Left lung (tissue), 14 donors: ENCODE data around the gene ZNF416. TPM values are rescaled to one million over a fixed set of nuclear protein-coding genes. Genes with fewer than 3 reads are reported as not detected.
A peak's percentile ranks its signal among the peaks of the same experiment; 100 is the strongest.

ENCODE experiments used
- ATAC-seq: fragments of 200-7000 bp; cut with Tn5 transposase; one replicate; pipeline ENCODE4 v1.9.1; 2020; ENCODE audit warnings: moderate library complexity
- DNase-seq, 4 donors: peaks; one replicate each; pipeline ENCODE4 v3.0.0-alpha.2; 2013 to 2020
- H3K27ac ChIP-seq, 2 donors: fragments of 200-600 bp; sonication (generic) in 1 of 2; one replicate each; pipeline versions ENCODE4 v1.5.0 to v1.8.0; 2020 to 2021
- H3K27me3 ChIP-seq, 2 donors: fragments of 200-600 bp; sonication (generic) in 1 of 2; one replicate each; pipeline versions ENCODE4 v1.5.0 to v1.8.0; 2020 to 2021
- H3K36me3 ChIP-seq, 2 donors: fragments of 200-600 bp; sonication (generic) in 1 of 2; one replicate each; pipeline versions ENCODE4 v1.5.0 to v1.8.0; 2020 to 2021
- H3K4me1 ChIP-seq, 2 donors: fragments of 200-600 bp; one replicate each; pipeline ENCODE4 v1.8.0; 2021
- H3K4me3 ChIP-seq, 2 donors: fragments of 200-600 bp; sonication (generic) in 1 of 2; one replicate each; pipeline versions ENCODE4 v1.5.0 to v1.8.0; 2020 to 2021; ENCODE audit warnings: mild to moderate bottlenecking in 1 of 2
- H3K9me3 ChIP-seq, 2 donors: fragments of 200-600 bp; sonication (generic) in 1 of 2; one replicate each; pipeline versions ENCODE4 v1.5.0 to v1.8.0; 2020 to 2021
- CTCF ChIP-seq, 2 donors: fragments of 200-600 bp; sonication (generic) in 1 of 2; IDR thresholded peaks; one replicate each; pipeline versions ENCODE4 v1.5.0 to v1.8.0; 2021; ENCODE audit warnings: antibody characterized with exemption in 2 of 2
- intact Hi-C, 2 donors: fragments of 100-400 bp; cut with DNase I; formaldehyde crosslinking; loops; one replicate each; pipeline versions ENCODE4 v1.11.2 to v1.14.2; 2022
- long read RNA-seq, 12 donors: library from polyadenylated mRNA in 2 of 12; unstranded in 2 of 12; transcript quantifications; one replicate each; pipeline ENCODE4 v2.0.0 and lab custom pipeline, GENCODE V29; 2019 to 2026
- polyA plus RNA-seq, 6 donors: library from polyadenylated mRNA; unstranded; fragments of 120-200 nt; gene quantifications; one replicate each; pipeline ENCODE4 v1.2.1, GENCODE V29; 2013; ENCODE audit not compliant: insufficient read length in 6 of 6
- total RNA-seq, 2 donors: library from RNA; stranded (reverse); fragmentation: NEBNext Ultra II Directional; extraction: Animal tissue kit (Norgen Biotek cat#: 25700); gene quantifications; one replicate each; pipeline ENCODE4 v1.2.1, GENCODE V29; 2021
- donor health status: DM: no; HTN: yes; CAD: no.
- donor health status: DM: no; HTN: no; CAD: no.

Gene ZNF416
- total RNA-seq (1 to 10 TPM; 4.5 TPM), polyA plus RNA-seq (1 to 10 TPM; 7.3 to 9.4 (median 7.7) TPM)
- long read RNA-seq, donor 1, partial matches to known transcripts: 8 of 9 reads
- long read RNA-seq, donor 1, other reads (novel, unspliced or antisense): 0 of 9 reads
- long read RNA-seq, donor 2, partial matches to known transcripts: 0 of 2 reads
- long read RNA-seq, donor 2, other reads (novel, unspliced or antisense): 0 of 2 reads
- long read RNA-seq, donor 3, partial matches to known transcripts: 0 of 2 reads
- long read RNA-seq, donor 3, other reads (novel, unspliced or antisense): 0 of 2 reads
- long read RNA-seq, donor 4: 0 reads
- long read RNA-seq, donor 5, partial matches to known transcripts: 0 of 2 reads
- long read RNA-seq, donor 5, other reads (novel, unspliced or antisense): 0 of 2 reads
- long read RNA-seq, donor 6, partial matches to known transcripts: 0 of 1 reads
- long read RNA-seq, donor 6, other reads (novel, unspliced or antisense): 0 of 1 reads
- long read RNA-seq, donor 7, partial matches to known transcripts: 0 of 2 reads
- long read RNA-seq, donor 7, other reads (novel, unspliced or antisense): 0 of 2 reads
- long read RNA-seq, donor 8, partial matches to known transcripts: 0 of 4 reads
- long read RNA-seq, donor 8, other reads (novel, unspliced or antisense): 0 of 4 reads
- long read RNA-seq, donor 9: 0 reads
- long read RNA-seq, donor 10, partial matches to known transcripts: 0 of 2 reads
- long read RNA-seq, donor 10, other reads (novel, unspliced or antisense): 0 of 2 reads
- long read RNA-seq, donor 11: 0 reads
- long read RNA-seq, donor 12, partial matches to known transcripts: 0 of 1 reads
- long read RNA-seq, donor 12, other reads (novel, unspliced or antisense): 0 of 1 reads

GRCh38 chr19:57578487-57579205 lies at the start of gene ZNF416:
TSS of gene ZNF416 (minus strand) at chr19:57578911. CDS start at chr19:57578704, 207 bp downstream.
- Histone ChIP-seq H3K4me1 (peaks cover 12 to 14% of the 10 kb centered on the region in 2 donors), H3K27me3 (no peaks in the 10 kb centered on the region), H3K4me3 (peak within 1 kb of the TSS; percentile 77 to 100), H3K36me3 (peaks cover 8 to 33% of the 10 kb centered on the region in 2 donors), H3K27ac (peak within 1 kb of the TSS in 1 of 2 donors; percentile 51), H3K9me3 (peaks cover 0 to 70% of the 10 kb centered on the region in 2 donors)
- TF ChIP-seq CTCF (IDR thresholded peaks at IDR 0.05): no peak
- ATAC-seq (peak; percentile 100), DNase-seq (peak; percentile 94 to 98 (median 97))
- intact Hi-C loops: no loop called here

- no peak for TF ChIP-seq CTCF (IDR thresholded peaks at IDR 0.05)
- no peaks in the 10 kb centered on the region for H3K27me3 ChIP-seq
- H3K27ac ChIP-seq: no peak overlapping the region
- peaks cover 8 to 74% of the 10 kb centered on the region in 2 donors for H3K36me3 ChIP-seq
- H3K9me3 ChIP-seq: peaks cover 32 to 100% of the 10 kb centered on the region in 2 donors
- H3K4me3 ChIP-seq: no peak overlapping the region
- DNase-seq (no peak), ATAC-seq (no peak)
- H3K4me1 ChIP-seq: no peaks in the 10 kb centered on the region
- intact Hi-C loops: no loop called here
Observed at GRCh38 chr19:57623091-57623490, 44.4 kb upstream of the ZNF416 start.

GRCh38 chr19:57620673-57621348 lies 42.1 kb upstream of the ZNF416 start:
- Histone ChIP-seq H3K4me3 (no peak overlapping the region), H3K27me3 (no peaks in the 10 kb centered on the region), H3K36me3 (peaks cover 8 to 90% of the 10 kb centered on the region in 2 donors), H3K9me3 (peaks cover 31 to 100% of the 10 kb centered on the region in 2 donors), H3K27ac (no peak overlapping the region), H3K4me1 (no peaks in the 10 kb centered on the region)
- intact Hi-C loops: no loop called here
- ATAC-seq: no peak
- no peak for TF ChIP-seq CTCF (IDR thresholded peaks at IDR 0.05)
- no peak for DNase-seq

- no peak for TF ChIP-seq CTCF (IDR thresholded peaks at IDR 0.05)
- no peak overlapping the region for H3K27ac ChIP-seq
- peaks cover 4 to 52% of the 10 kb centered on the region in 2 donors for H3K36me3 ChIP-seq
- H3K9me3 ChIP-seq: peaks cover 18 to 75% of the 10 kb centered on the region in 2 donors
- peak overlapping the region in 1 of 2 donors; percentile 98 for H3K4me3 ChIP-seq
- intact Hi-C loops: no loop called here
- DNase-seq (no peak), ATAC-seq (no peak)
- peaks cover 6 to 7% of the 10 kb centered on the region in 2 donors for H3K4me1 ChIP-seq
- no peaks in the 10 kb centered on the region for H3K27me3 ChIP-seq
Observed at GRCh38 chr19:57615346-57615745, 36.6 kb upstream of the ZNF416 start.
